Hematopoietic multipotent progenitor cell treated with erythropoietin and hydrocortisone succinate and interleukin-3 and kit ligand, for 8 days (in vitro differentiated cells): ENCODE data around the gene FGL2.
"Not testable (repeated sequence)": the region's sequence is repeated elsewhere in the genome, so short reads cannot be mapped to it uniquely, and the experiment has no call there.

ENCODE experiments used
- DNase-seq: peaks from one replicate; pipeline ENCODE4 v3.0.0-alpha.2; 2015

The FGL2 gene

GRCh38 chr7:77216181-77216845, 16.7 kb upstream of the FGL2 start:
- DNase-seq, result no peak

GRCh38 chr7:77209479-77210139, 10.0 kb upstream of the FGL2 start:
- DNase-seq, result no peak

DNA sequence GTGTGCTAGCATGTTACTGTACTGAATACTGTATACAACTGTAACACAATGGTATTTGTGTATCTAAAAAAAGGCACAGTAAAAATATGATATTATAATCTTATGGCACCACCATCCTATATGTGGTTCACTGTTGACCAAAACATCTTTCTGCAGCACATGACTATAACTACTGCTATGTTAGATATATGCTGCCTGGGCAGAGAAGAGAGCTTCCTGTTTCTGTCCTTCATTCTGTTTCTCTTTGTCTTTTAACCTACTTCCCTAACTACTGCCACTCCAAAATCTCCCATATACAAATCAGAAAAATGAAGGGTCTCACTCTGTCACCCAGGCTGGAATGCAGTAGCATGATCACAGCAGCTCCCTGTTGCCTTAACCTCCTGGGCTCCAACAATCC, 8.8 kb upstream of the FGL2 start:
- DNase-seq, result no peak

- DNase-seq, result no peak
These were observed 6.1 kb upstream of the FGL2 start for GRCh38 chr7:77205706-77206105.

- no peak for DNase-seq
These were observed 2.9 kb upstream of the FGL2 start for GRCh38 chr7:77202481-77202976.

GRCh38 chr7:77200542-77200941, 923 bp upstream of the FGL2 start:
- no peak for DNase-seq

GRCh38 chr7:77197141-77197540, 2.5 kb downstream of the FGL2 start:
- DNase-seq, result no peak

DNA sequence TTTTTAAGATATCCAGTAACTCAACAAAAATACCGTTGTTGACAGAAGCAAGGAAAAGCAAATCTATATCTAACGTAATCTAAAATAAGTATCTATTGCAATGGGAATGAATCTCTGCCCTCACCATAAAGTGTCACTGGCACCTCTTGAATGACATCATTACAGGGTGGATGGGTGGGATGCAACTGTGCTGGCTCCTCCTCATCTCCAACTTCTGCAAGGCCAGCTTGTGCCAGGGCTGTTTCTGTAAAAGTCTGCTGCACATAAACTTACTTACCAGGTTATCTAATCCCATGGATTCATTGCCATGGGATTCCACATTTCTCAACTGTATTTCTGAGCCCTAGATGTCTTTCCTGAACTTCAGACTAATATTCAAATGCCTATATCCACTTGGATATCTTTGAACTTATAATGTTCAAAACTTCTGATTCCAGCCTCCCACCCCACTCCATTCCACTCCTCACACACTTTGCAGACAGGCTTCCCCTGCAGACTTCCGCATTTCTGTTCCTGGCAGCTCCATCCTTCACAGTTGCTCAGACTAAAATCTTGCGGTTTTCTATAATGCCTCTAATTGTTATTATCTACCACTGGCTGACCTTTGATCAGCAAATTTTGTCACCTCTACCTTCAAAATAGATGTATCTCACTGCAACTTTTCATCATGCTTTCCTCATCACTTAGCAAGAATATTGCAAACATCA, 10.7 kb downstream of the FGL2 start:
- peak; percentile 19 for DNase-seq

DNA sequence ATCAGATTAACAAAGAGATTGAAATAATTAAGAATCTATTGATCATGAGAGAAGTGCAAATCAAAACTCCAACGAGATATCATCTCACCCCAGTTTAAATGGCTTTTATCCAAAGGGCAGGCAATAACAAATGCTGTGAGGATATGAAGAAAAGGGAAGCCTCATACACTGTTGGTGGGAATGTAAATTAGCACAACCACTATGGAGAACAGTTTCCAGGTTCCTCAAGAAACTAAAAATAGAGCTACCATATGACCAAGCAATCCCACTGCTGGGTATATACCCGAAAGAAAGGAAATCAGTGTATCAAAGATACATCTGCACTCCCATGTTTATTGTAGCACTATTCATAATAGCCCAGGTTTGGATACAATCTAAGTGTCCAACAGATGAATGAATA, 13.8 kb downstream of the FGL2 start:
- DNase-seq, result no peak

DNA sequence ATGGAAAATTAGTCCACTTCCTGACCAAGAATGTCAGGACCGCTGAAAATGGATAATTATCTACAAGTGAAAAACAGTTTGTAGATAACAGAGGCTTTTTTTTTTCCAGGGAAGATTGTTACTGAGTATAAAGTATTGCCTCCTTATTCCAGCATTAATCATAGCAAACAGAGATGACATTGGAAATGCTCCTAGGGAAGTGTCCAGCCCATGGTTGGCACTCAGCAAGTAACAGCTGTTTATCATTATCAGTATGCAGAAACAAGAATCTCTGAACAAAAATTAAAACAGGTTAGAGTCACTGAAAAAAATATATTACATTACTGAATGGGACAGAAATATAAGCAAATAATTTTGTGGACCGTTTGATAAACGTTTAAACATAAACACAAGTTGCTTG, 14.6 kb downstream of the FGL2 start:
- no peak for DNase-seq

- no peak for DNase-seq
These were observed 15.2 kb downstream of the FGL2 start for GRCh38 chr7:77184463-77184862.

DNA sequence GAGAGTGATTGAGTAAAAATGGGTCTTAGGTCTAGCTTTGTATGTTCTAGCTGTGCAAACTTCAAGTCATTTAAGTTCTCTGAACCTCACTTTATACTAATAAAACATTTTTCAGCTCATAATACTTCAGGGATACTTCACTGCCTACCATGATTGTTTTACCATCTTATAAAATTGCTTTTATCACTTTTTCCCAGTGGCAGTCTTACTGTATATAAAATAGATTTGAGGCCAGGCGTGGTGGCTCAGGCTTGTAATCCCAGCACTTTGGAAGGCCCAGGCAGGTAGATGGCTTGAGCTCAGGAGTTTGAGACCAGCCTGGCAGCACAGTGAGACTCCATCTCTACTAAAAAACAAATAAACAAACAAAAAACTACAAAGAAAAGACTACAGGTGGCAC, 17.4 kb downstream of the FGL2 start:
- DNase-seq, result no peak

- DNase-seq, result no peak
These were observed 17.9 kb downstream of the FGL2 start for GRCh38 chr7:77181734-77182133.

DNA sequence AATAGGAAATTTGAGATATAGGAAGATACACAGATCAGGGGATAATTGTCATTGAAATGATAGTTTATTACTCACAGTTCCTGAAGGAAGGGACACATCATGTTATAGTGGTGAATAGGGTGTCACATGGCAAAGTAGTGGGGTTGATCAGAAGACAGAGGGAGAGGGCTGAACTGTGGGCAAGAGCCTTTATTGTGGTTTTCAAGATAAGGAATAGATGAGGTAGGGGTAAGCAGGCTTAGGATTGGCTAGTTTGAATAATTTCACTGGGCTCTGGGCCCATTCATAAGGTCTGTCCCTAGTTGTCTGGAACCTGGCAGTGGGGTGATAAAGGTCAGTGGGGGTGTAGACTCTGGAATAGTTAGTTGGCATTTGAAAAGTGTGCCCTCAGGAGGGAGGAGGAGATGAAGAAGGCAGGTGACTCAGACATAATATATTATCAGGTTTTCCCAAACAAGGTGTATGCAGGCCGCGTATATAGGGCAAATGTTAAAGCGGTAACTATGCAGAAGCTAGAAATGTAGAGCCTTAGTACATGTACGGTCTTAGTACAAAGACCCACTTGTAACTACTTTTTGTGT, 18.5 kb downstream of the FGL2 start:
- peak; percentile 69 for DNase-seq

DNA sequence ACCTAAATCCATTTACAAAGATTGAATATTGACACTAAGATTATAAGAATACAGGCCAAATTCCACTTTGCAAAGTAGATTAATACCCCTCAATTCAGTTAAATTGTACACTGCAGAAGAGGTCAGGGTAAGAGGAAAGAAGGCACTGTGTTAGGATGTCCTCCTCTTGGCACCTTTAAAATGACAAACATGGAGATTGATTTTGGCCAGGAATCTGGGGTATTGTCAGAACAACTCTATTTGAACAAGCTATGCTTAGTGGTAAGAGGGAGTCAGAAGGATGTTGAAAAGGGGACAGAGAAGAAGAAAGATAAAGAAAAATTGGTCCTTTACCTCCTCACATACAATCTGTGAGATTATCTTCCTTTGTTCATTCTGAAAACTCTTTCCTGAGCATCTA, 21.6 kb downstream of the FGL2 start:
- DNase-seq, result not testable (repeated sequence)

GRCh38 chr7:77177321-77177904, 22.2 kb downstream of the FGL2 start:
- not testable (repeated sequence) for DNase-seq

GRCh38 chr7:77175274-77175800, 24.3 kb downstream of the FGL2 start:
- DNase-seq, result not testable (repeated sequence)

DNA sequence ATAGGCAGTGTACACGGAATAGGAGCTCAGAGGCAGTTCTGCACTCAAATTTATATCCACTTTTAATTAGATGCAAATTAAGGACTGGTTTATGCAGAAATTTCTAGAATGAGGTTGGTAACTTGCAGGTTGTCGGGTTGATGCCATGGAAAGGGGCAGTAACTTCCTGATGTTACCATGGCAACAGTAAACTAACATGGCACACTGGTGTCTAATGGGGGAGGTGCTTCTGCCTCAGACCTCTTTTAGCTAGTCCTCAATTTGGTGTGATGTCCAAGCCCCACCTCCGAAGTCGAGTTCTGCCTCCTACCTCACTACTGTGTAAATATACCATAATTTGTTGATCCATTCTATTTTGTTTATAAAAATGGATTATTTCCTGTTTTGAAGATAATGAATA, 25.2 kb downstream of the FGL2 start:
- not testable (repeated sequence) for DNase-seq

- not testable (repeated sequence) for DNase-seq
These were observed 27.0 kb downstream of the FGL2 start for GRCh38 chr7:77172437-77173172.

DNA sequence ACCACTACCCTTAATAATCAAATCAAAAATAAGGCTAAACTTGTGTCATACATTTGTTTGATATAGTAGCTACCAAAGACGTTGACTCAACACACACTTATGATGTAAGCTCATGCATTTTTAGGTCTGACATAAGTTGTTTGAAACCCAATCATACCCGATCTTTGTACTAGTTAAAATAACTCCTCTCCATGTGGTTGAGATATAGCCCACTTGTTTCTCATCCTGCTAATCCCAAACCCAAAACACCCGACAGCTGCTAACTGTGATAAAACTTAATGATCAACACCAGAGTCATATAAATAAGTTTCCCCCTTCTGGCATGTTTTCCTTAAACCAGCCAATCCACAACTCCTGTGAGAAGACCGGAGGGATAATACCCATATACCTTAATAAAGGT, 28.5 kb downstream of the FGL2 start:
- not testable (repeated sequence) for DNase-seq

GRCh38 chr7:77157446-77157845, 42.2 kb downstream of the FGL2 start:
- no peak for DNase-seq

- DNase-seq, result not testable (repeated sequence)
These were observed 42.6 kb downstream of the FGL2 start for GRCh38 chr7:77157034-77157433.
